Mammary epithelial cell (primary cell): Measurements from ENCODE around the gene TSPAN17.

Experiments
- CTCF ChIP-seq, 2 donors: IDR thresholded peaks in 1 of 2; conservative IDR thresholded peaks in 1 of 2; 2 replicates each; pipeline ENCODE4 v1.5.1; 2011 to 2012; ENCODE audit warnings: inconsistent platforms in 2 of 2, low read length in 2 of 2, mild to moderate bottlenecking in 2 of 2, control low read depth in 1 of 2, low read depth in 1 of 2; ENCODE audit not compliant: insufficient read depth in 1 of 2; ENCODE audit errors: extremely low read depth in 1 of 2
- EZH2 ChIP-seq: IDR thresholded peaks from 2 replicates; pipeline ENCODE4 v1.6.1; 2012; ENCODE audit warnings: low read length, inconsistent platforms, borderline replicate concordance

GRCh38 chr5:176677209-176677939 lies 30.1 kb downstream of the TSPAN17 start:
- no peak for TF ChIP-seq CTCF (conservative IDR thresholded peaks at IDR 0.05 in 1 of 2, IDR thresholded peaks at IDR 0.05 in 1 of 2; ENCODE audit: extremely low read depth in 1 of 2, insufficient read depth in 1 of 2, low read depth in 1 of 2, low read length in 2 of 2)
- TF ChIP-seq EZH2: no peak
